Measurements from ENCODE around the gene HDGF. TPM values are rescaled to one million over a fixed set of nuclear protein-coding genes. Genes with fewer than 3 reads are reported as not detected.

The HDGF gene
- total RNA-seq, 1 donor from 2014 or later: 270 TPM

DNA sequence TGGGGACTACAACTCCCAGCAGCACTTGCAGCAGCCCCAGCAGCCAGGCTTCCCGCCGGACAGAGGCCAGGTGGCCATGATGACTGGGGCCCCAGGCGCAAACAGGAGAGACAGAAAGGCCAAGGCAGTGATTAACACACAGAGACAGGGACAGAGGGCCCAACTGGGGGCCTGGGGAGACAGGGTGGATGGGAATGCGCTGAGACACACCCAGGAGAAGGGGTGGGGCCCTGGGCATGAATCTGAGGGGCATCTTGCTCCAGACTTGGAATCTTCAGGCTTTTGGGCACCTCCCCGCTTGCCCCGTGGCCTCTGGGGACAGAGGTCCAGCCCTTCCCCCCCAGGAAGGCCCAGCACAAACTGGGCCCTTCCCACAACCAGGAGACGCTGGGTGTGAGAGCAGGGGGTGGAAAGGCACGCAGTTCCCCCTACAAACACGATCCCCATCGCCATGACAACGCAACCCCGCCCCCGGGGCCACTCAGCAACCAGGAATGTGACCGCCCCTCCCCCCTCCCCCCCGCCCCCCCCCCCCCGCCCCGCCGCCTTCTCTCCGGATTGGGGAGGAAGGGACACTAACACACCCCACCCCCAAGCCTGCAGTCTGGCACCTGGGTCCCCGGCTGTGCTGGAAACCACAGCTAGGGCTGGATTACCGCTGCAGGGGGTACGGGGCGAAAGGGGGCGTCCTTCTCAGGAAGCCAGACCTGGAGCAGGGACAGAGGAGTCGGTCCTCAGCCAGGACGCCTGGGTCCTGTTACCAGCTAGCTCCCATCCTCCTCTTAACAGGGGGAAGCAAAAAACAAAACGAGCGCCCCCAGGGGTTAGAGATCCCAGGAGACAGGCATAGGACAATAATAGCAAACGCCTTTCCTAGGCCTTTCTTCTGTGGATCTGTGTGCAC lies 4.5 kb downstream of the HDGF start:
- Mint-ChIP-seq H3K27ac (peak overlapping the region; percentile 99), H3K4me1 (ENCODE audit: unreplicated experiment) (peaks cover 39% of the 10 kb centered on the region), H3K27me3 (no peaks in the 10 kb centered on the region), H3K36me3 (peaks cover 8% of the 10 kb centered on the region), H3K9me3 (no peaks in the 10 kb centered on the region), H3K4me3 (peak overlapping the region; percentile 96)
- TF ChIP-seq, protein P1, sequence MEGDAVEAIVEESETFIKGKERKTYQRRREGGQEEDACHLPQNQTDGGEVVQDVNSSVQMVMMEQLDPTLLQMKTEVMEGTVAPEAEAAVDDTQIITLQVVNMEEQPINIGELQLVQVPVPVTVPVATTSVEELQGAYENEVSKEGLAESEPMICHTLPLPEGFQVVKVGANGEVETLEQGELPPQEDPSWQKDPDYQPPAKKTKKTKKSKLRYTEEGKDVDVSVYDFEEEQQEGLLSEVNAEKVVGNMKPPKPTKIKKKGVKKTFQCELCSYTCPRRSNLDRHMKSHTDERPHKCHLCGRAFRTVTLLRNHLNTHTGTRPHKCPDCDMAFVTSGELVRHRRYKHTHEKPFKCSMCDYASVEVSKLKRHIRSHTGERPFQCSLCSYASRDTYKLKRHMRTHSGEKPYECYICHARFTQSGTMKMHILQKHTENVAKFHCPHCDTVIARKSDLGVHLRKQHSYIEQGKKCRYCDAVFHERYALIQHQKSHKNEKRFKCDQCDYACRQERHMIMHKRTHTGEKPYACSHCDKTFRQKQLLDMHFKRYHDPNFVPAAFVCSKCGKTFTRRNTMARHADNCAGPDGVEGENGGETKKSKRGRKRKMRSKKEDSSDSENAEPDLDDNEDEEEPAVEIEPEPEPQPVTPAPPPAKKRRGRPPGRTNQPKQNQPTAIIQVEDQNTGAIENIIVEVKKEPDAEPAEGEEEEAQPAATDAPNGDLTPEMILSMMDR (conservative IDR thresholded peaks at IDR 0.05): peak; percentile 59
- peak; percentile 89 for DNase-seq (ENCODE audit: extremely low spot score, unreplicated experiment)

DNA sequence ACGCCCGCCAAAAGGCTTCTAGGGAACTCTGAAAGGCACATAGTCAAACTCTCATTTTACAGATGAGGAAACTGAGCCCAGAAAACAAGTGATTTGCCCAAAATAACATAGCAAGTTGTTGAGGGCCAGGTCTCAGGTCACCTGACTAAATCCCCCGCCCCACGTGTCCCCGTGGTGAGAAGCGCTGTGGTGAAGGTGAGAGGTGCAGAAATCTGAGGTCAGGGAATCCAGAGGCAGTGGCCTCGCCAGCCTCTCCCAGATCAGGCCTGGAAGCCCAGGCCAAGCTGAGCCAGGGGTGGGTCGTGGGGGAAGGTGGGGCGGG lies 5.1 kb downstream of the HDGF start:
- H3K4me3 Mint-ChIP-seq: peak overlapping the region; percentile 95
- no peaks in the 10 kb centered on the region for H3K27me3 Mint-ChIP-seq
- DNase-seq (ENCODE audit: extremely low spot score, unreplicated experiment): no peak
- peaks cover 9% of the 10 kb centered on the region for H3K36me3 Mint-ChIP-seq
- H3K27ac Mint-ChIP-seq: peak overlapping the region; percentile 99
- peaks cover 42% of the 10 kb centered on the region for H3K4me1 Mint-ChIP-seq (ENCODE audit: unreplicated experiment)
- TF ChIP-seq, protein P1 (conservative IDR thresholded peaks at IDR 0.05): no peak
- H3K9me3 Mint-ChIP-seq: no peaks in the 10 kb centered on the region

DNA sequence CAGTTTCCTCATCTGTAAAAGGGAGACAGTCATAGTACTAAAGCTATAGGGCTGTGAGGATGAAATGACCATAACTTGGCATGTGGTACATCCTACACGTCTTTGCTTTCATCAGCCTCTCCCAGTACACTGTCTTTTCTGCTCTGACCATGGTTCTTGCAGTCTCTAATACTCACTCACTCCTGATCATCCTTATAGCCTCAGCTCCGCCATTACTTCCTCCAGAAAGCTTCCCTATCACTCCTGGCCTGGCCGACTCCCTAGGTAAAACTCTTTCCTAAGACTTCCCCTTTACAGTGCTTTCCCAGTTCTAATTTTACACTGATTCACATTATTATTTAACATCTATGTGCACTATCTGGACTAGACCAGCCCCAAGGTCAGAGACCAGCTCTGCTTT lies 5.6 kb downstream of the HDGF start:
- DNase-seq (ENCODE audit: extremely low spot score, unreplicated experiment): no peak
- Mint-ChIP-seq H3K27me3 (no peaks in the 10 kb centered on the region), H3K4me1 (ENCODE audit: unreplicated experiment) (peaks cover 47% of the 10 kb centered on the region), H3K9me3 (no peaks in the 10 kb centered on the region), H3K4me3 (peak overlapping the region; percentile 95), H3K36me3 (peaks cover 12% of the 10 kb centered on the region), H3K27ac (peak overlapping the region; percentile 99)
- TF ChIP-seq, protein P1 (conservative IDR thresholded peaks at IDR 0.05): no peak

DNA sequence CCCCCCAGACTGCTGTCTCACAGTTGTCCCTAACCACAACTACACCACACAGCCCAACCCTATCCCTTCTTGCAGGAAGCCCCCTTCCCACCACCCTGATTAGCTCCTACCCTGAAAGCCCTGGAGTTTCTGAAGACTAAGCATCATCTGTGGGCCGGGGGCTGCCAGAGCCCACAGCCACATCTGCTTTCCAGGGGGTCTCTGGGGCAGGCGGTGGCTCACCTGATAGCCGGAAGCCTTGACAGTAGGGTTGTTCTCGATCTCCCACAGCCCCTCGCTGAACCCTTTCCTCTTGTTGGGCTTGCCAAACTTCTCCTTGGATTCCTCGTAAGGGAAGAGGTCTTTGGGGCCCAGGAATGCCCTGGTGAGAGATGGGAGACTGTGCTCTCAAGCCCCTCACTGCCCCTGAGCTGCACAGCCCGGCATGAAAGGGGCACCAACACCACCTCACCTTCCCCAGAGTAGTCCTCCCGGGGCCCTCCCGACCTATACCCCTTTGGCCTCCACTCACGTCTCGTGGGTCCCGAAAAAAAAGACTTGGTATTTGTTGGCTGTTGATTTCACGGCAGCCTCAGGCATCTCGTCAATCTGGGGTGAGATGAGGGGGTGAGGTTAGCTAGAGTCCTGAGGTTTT lies 6.6 kb downstream of the HDGF start:
- Mint-ChIP-seq H3K4me1 (ENCODE audit: unreplicated experiment) (peaks cover 55% of the 10 kb centered on the region), H3K9me3 (no peaks in the 10 kb centered on the region), H3K4me3 (peak overlapping the region; percentile 95), H3K27me3 (no peaks in the 10 kb centered on the region), H3K36me3 (peaks cover 12% of the 10 kb centered on the region), H3K27ac (peak overlapping the region; percentile 99)
- DNase-seq (ENCODE audit: extremely low spot score, unreplicated experiment): no peak
- TF ChIP-seq, protein P1 (conservative IDR thresholded peaks at IDR 0.05): no peak

DNA sequence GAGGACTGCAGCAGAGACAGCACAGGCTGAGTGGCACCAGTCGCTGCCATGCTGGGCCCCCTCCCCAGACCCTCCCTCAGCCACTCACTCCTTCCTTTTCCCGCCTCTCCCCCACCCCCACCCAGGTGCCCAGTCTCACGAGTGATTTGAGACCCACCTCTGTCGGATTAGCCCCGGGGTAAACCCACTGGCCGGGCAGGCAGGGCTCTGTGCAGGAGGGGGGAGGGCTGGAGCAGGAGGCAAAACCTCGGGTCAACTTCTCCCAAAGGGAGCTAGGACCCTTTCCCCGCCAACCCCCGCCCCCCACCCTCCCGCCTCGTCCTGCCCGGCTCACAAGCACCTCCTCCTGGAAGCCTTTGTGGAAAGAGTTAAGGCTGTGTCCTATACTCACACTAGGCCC lies 7.1 kb downstream of the HDGF start:
- DNase-seq (ENCODE audit: extremely low spot score, unreplicated experiment): no peak
- Mint-ChIP-seq H3K27ac (no peak overlapping the region), H3K4me3 (no peak overlapping the region), H3K4me1 (ENCODE audit: unreplicated experiment) (peaks cover 54% of the 10 kb centered on the region), H3K36me3 (peaks cover 12% of the 10 kb centered on the region), H3K27me3 (no peaks in the 10 kb centered on the region), H3K9me3 (no peaks in the 10 kb centered on the region)
- TF ChIP-seq, protein P1 (conservative IDR thresholded peaks at IDR 0.05): no peak
